Trophoblast cell (in vitro differentiated cells and primary cell): ENCODE results near the gene KCNMB3.

ENCODE experiments used
- DNase-seq, 2 donors: peaks; one replicate each; pipeline ENCODE4 v3.0.0-alpha.2; 2016
- H2AFZ ChIP-seq: 2 replicates; pipeline ENCODE4 v1.6.1; 2013; ENCODE audit warnings: low read length, moderate library complexity, mild to moderate bottlenecking; ENCODE audit not compliant: insufficient read depth, poor library complexity
- H2AK5ac ChIP-seq: 2 replicates; pipeline ENCODE4 v1.6.1; 2013; ENCODE audit warnings: mild to moderate bottlenecking, low read length
- H2BK120ac ChIP-seq: 2 replicates; pipeline ENCODE4 v1.6.1; 2013; ENCODE audit warnings: low read length, mild to moderate bottlenecking, moderate library complexity; ENCODE audit not compliant: insufficient read depth, poor library complexity
- H2BK12ac ChIP-seq: 2 replicates; pipeline ENCODE4 v1.6.1; 2013; ENCODE audit warnings: mild to moderate bottlenecking, low read length, moderate library complexity
- H2BK5ac ChIP-seq: 2 replicates; pipeline ENCODE4 v1.6.1; 2013; ENCODE audit warnings: low read length, low read depth, moderate library complexity, mild to moderate bottlenecking; ENCODE audit not compliant: poor library complexity
- H3K14ac ChIP-seq: 2 replicates; pipeline ENCODE4 v1.6.1; 2013; ENCODE audit warnings: mild to moderate bottlenecking, low read length
- H3K18ac ChIP-seq: 2 replicates; pipeline ENCODE4 v1.6.1; 2013; ENCODE audit warnings: mild to moderate bottlenecking, low read length
- H3K23ac ChIP-seq: 2 replicates; pipeline ENCODE4 v1.6.1; 2013; ENCODE audit warnings: low read length
- H3K27ac ChIP-seq: 2 replicates; pipeline ENCODE4 v1.5.1; 2013; ENCODE audit warnings: low read depth, mild to moderate bottlenecking, inconsistent platforms, low read length, moderate library complexity
- H3K27me3 ChIP-seq: 2 replicates; pipeline ENCODE4 v1.6.1; 2013; ENCODE audit warnings: inconsistent platforms, mild to moderate bottlenecking, low read length, moderate library complexity; ENCODE audit not compliant: insufficient read depth
- H3K36me3 ChIP-seq, 2 experiments: 1 replicate in 1 of 2; 2 replicates in 1 of 2; pipeline ENCODE4 v1.6.1; 2013; ENCODE audit warnings: low read length in 2 of 2, mild to moderate bottlenecking in 2 of 2, moderate library complexity in 1 of 2; ENCODE audit not compliant: insufficient read depth in 2 of 2, control insufficient read depth in 1 of 2
- H3K4ac ChIP-seq: 2 replicates; pipeline ENCODE4 v1.6.1; 2013; ENCODE audit warnings: low read depth, mild to moderate bottlenecking, low read length, moderate library complexity
- H3K4me1 ChIP-seq, 2 experiments: 1 replicate in 1 of 2; 2 replicates in 1 of 2; pipeline ENCODE4 v1.6.1; 2013; ENCODE audit warnings: low read length in 2 of 2, mild to moderate bottlenecking in 2 of 2, moderate library complexity in 1 of 2; ENCODE audit not compliant: insufficient read depth in 2 of 2, control insufficient read depth in 1 of 2
- H3K4me2 ChIP-seq: 2 replicates; pipeline ENCODE4 v1.6.1; 2013; ENCODE audit warnings: inconsistent platforms, mild to moderate bottlenecking, low read length, moderate library complexity
- H3K4me3 ChIP-seq: 2 replicates; pipeline ENCODE4 v1.5.1; 2013; ENCODE audit warnings: mild to moderate bottlenecking, low read depth, low read length, inconsistent platforms
- H3K79me1 ChIP-seq: one replicate; pipeline ENCODE4 v1.6.1; 2013; ENCODE audit warnings: low read length
- H3K79me2 ChIP-seq: 2 replicates; pipeline ENCODE4 v1.6.1; 2013; ENCODE audit warnings: low read length, mild to moderate bottlenecking; ENCODE audit not compliant: control insufficient read depth, insufficient read depth, poor library complexity
- H3K9ac ChIP-seq: 2 replicates; pipeline ENCODE4 v1.6.1; 2013; ENCODE audit warnings: mild to moderate bottlenecking, low read length
- H3K9me3 ChIP-seq: 2 replicates; pipeline ENCODE4 v1.6.1; 2013; ENCODE audit warnings: low read depth, mild to moderate bottlenecking, control low read depth, inconsistent platforms, low read length; ENCODE audit not compliant: insufficient read depth
- H4K12ac ChIP-seq: 2 replicates; pipeline ENCODE4 v1.6.1; 2013; ENCODE audit warnings: low read depth, mild to moderate bottlenecking, low read length, moderate library complexity
- H4K8ac ChIP-seq: 2 replicates; pipeline ENCODE4 v1.6.1; 2013; ENCODE audit warnings: low read depth, mild to moderate bottlenecking, low read length, moderate library complexity
- H4K91ac ChIP-seq: one replicate; pipeline ENCODE4 v1.6.1; 2013; ENCODE audit warnings: low read depth, mild to moderate bottlenecking, low read length, moderate library complexity
- WGBS: extraction: QIAGEN DNeasy Blood & Tissue Kit; methylation state at CpG from one replicate; pipeline ENCODE4 v1.1.7; 2013; ENCODE audit warnings: missing lambda C conversion rate; ENCODE audit not compliant: insufficient read length, insufficient coverage; ENCODE audit errors: extremely low coverage; 5-methylcytosine and 5-hydroxymethylcytosine counted together

The KCNMB3 gene

DNA sequence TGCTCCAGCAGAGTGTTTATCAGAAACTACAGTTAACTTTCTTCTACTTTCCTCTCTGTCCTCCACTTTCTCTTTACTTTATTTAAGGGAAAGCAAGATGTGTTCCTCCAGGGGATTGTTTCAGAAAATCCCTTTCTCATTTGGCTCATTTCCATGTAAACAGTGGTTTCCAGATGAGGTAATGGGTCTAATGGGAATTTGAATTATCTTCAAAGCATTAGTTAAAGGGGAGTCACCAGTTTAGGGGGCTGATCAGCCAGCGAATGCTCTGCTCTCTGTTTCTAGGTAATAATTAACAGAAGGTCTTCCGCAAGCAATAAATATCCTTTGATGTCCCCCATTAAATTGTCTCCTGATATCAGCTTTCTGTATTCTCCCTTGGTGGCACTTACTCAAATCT is 41.5 kb upstream of the KCNMB3 start:
- DNase-seq, result no peak
- Histone ChIP-seq H3K79me2 (no peaks in the 10 kb centered on the region), H3K4me2 (no peak overlapping the region), H3K4me1 (no peaks in the 10 kb centered on the region), H4K91ac (no peak overlapping the region), H2BK5ac (no peak overlapping the region), H4K8ac (no peak overlapping the region), H3K36me3 (no peaks in the 10 kb centered on the region), H3K9ac (no peak overlapping the region), H3K4me3 (no peak overlapping the region), H3K27me3 (no peaks in the 10 kb centered on the region), H3K23ac (no peak overlapping the region), H4K12ac (no peak overlapping the region), H3K9me3 (no peaks in the 10 kb centered on the region), H3K79me1 (no peaks in the 10 kb centered on the region), H3K4ac (no peak overlapping the region), H2BK12ac (no peak overlapping the region), H3K14ac (no peak overlapping the region), H3K27ac (no peak overlapping the region), H2AK5ac (no peak overlapping the region), H3K18ac (no peak overlapping the region), H2BK120ac (no peak overlapping the region), H2AFZ (no peak overlapping the region)
- WGBS, result no CpG with 5 or more reads among the region's 2 CpGs

DNA sequence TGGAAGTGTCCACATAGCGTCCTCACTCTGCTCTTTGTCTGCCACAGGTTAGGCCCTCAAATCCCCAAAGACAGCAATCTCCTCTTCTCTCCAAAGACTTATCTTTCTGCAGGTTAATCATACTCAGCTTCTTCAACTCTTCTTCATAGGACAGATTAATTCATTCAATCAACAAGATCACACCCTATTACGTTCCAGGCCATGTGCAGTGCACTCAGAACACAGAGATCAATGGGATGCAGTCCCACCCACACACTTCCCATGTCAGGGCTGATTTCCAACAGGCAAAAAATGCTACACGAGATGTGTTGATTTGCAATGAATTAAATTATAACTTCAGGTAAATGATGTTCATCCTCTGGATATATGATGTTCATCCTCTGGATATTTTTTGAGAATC is 38.4 kb upstream of the KCNMB3 start:
- Histone ChIP-seq H3K9me3 (no peaks in the 10 kb centered on the region), H3K18ac (no peak overlapping the region), H4K12ac (no peak overlapping the region), H4K91ac (no peak overlapping the region), H4K8ac (no peak overlapping the region), H3K4me3 (no peak overlapping the region), H3K4ac (no peak overlapping the region), H3K9ac (no peak overlapping the region), H3K27me3 (no peaks in the 10 kb centered on the region), H3K36me3 (no peaks in the 10 kb centered on the region), H2AK5ac (no peak overlapping the region), H3K23ac (no peak overlapping the region), H2BK120ac (no peak overlapping the region), H3K14ac (no peak overlapping the region), H3K4me2 (no peak overlapping the region), H3K27ac (no peak overlapping the region), H3K79me1 (no peaks in the 10 kb centered on the region), H2BK12ac (no peak overlapping the region), H2AFZ (no peak overlapping the region), H3K79me2 (no peaks in the 10 kb centered on the region), H2BK5ac (no peak overlapping the region), H3K4me1 (no peaks in the 10 kb centered on the region)
- WGBS, result no CpG with 5 or more reads among the region's 3 CpGs
- DNase-seq, result no peak

DNA sequence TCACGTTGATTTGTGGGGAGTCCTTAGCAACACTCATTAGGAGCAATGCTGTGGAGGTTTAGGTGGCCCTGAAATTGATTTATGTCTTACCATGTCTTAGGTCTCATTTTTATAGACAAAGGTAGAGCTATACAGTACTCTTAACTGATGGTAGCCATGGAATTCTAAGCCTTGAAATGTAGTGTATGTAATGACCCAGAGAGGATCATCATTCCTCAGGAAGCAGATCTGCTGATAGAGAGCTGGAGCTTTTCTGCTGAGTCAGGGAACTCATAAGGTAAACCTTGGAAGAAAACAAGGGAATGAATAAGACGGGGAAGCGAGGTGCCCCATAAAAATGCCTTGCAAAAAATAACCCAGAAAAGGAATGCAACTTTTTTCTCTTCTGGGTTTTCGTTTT is 37.9 kb upstream of the KCNMB3 start:
- no peak overlapping the region for H2AFZ ChIP-seq
- H3K79me1 ChIP-seq, result no peaks in the 10 kb centered on the region
- no peak overlapping the region for H2BK120ac ChIP-seq
- H4K91ac ChIP-seq, result no peak overlapping the region
- H3K27ac ChIP-seq, result no peak overlapping the region
- H2AK5ac ChIP-seq, result no peak overlapping the region
- WGBS, result no CpG with 5 or more reads among the region's 4 CpGs
- H2BK12ac ChIP-seq, result no peak overlapping the region
- no peak overlapping the region for H3K23ac ChIP-seq
- no peak overlapping the region for H3K4me2 ChIP-seq
- DNase-seq, result peak; percentile 21 to 86
- H3K9ac ChIP-seq, result no peak overlapping the region
- H3K36me3 ChIP-seq, result no peaks in the 10 kb centered on the region
- H3K18ac ChIP-seq, result no peak overlapping the region
- H4K12ac ChIP-seq, result no peak overlapping the region
- no peaks in the 10 kb centered on the region for H3K27me3 ChIP-seq
- H3K4me3 ChIP-seq, result no peak overlapping the region
- H3K4ac ChIP-seq, result no peak overlapping the region
- no peak overlapping the region for H2BK5ac ChIP-seq
- no peaks in the 10 kb centered on the region for H3K9me3 ChIP-seq
- no peaks in the 10 kb centered on the region for H3K79me2 ChIP-seq
- H3K4me1 ChIP-seq, result no peaks in the 10 kb centered on the region
- no peak overlapping the region for H4K8ac ChIP-seq
- H3K14ac ChIP-seq, result no peak overlapping the region

- no CpG with 5 or more reads among the region's 6 CpGs for WGBS
- H3K36me3 ChIP-seq, result no peaks in the 10 kb centered on the region
- H3K27me3 ChIP-seq, result no peaks in the 10 kb centered on the region
- no peaks in the 10 kb centered on the region for H3K79me1 ChIP-seq
- no peak overlapping the region for H3K4ac ChIP-seq
- H3K4me2 ChIP-seq, result no peak overlapping the region
- no peak overlapping the region for H3K27ac ChIP-seq
- no peaks in the 10 kb centered on the region for H3K9me3 ChIP-seq
- H2BK12ac ChIP-seq, result no peak overlapping the region
- H2BK5ac ChIP-seq, result no peak overlapping the region
- H3K23ac ChIP-seq, result no peak overlapping the region
- no peak overlapping the region for H3K14ac ChIP-seq
- H3K9ac ChIP-seq, result no peak overlapping the region
- H2BK120ac ChIP-seq, result no peak overlapping the region
- no peak overlapping the region for H3K4me3 ChIP-seq
- H3K18ac ChIP-seq, result no peak overlapping the region
- no peak overlapping the region for H4K12ac ChIP-seq
- H3K4me1 ChIP-seq, result no peaks in the 10 kb centered on the region
- H4K8ac ChIP-seq, result no peak overlapping the region
- no peak overlapping the region for H2AFZ ChIP-seq
- no peaks in the 10 kb centered on the region for H3K79me2 ChIP-seq
- no peak for DNase-seq
- H2AK5ac ChIP-seq, result no peak overlapping the region
- H4K91ac ChIP-seq, result no peak overlapping the region
Observed at GRCh38 chr3:179286331-179286730, 35.4 kb upstream of the KCNMB3 start.
